ENCODE results near the gene DHRS7C.
A peak's percentile ranks its signal among the peaks of the same experiment; 100 is the strongest.

Gene DHRS7C

GRCh38 chr17:9783050-9783449, 8.3 kb downstream of the DHRS7C start:
- no peak overlapping the region for H3K4me3 ChIP-seq (replicated peaks; ENCODE audit: low read depth, low read length)
- DNase-seq (ENCODE audit: extremely low read depth, low read depth): no peak
- no peak for TF ChIP-seq CTCF (IDR thresholded peaks at IDR 0.05; ENCODE audit: low read depth, low read length, missing control alignments)

GRCh38 chr17:9780552-9780951, 10.8 kb downstream of the DHRS7C start:
- no peak for DNase-seq (ENCODE audit: extremely low read depth, low read depth)
- no peak overlapping the region for H3K4me3 ChIP-seq (replicated peaks; ENCODE audit: low read depth, low read length)
- TF ChIP-seq CTCF (IDR thresholded peaks at IDR 0.05; ENCODE audit: low read depth, low read length, missing control alignments): no peak

- no peak for TF ChIP-seq CTCF (IDR thresholded peaks at IDR 0.05; ENCODE audit: low read depth, low read length, missing control alignments)
- no peak for DNase-seq (ENCODE audit: extremely low read depth, low read depth)
- H3K4me3 ChIP-seq (replicated peaks; ENCODE audit: low read depth, low read length): no peak overlapping the region
These were observed 14.5 kb downstream of the DHRS7C start for GRCh38 chr17:9776911-9777310.

- H3K4me3 ChIP-seq (replicated peaks; ENCODE audit: low read depth, low read length): no peak overlapping the region
- DNase-seq (ENCODE audit: extremely low read depth, low read depth): no peak
- TF ChIP-seq CTCF (IDR thresholded peaks at IDR 0.05; ENCODE audit: low read depth, low read length, missing control alignments): no peak
These were observed 18.7 kb downstream of the DHRS7C start for GRCh38 chr17:9772658-9773057.

GRCh38 chr17:9771465-9771864, 19.9 kb downstream of the DHRS7C start:
- H3K4me3 ChIP-seq (replicated peaks; ENCODE audit: low read depth, low read length): no peak overlapping the region
- no peak for DNase-seq (ENCODE audit: extremely low read depth, low read depth)
- TF ChIP-seq CTCF (IDR thresholded peaks at IDR 0.05; ENCODE audit: low read depth, low read length, missing control alignments): no peak

GRCh38 chr17:9769036-9769695, 22.2 kb downstream of the DHRS7C start:
- H3K4me3 ChIP-seq (replicated peaks; ENCODE audit: low read depth, low read length): no peak overlapping the region
- TF ChIP-seq CTCF (IDR thresholded peaks at IDR 0.05; ENCODE audit: low read depth, low read length, missing control alignments): no peak
- no peak for DNase-seq (ENCODE audit: extremely low read depth, low read depth)

- H3K4me3 ChIP-seq (replicated peaks; ENCODE audit: low read depth, low read length): no peak overlapping the region
- TF ChIP-seq CTCF (IDR thresholded peaks at IDR 0.05; ENCODE audit: low read depth, low read length, missing control alignments): peak; percentile 31
- peak; percentile 25 for DNase-seq (ENCODE audit: extremely low read depth, low read depth)
These were observed 22.9 kb downstream of the DHRS7C start for GRCh38 chr17:9768381-9768934.

Measured in HFF-Myc (cell line).